H1 (cell line): ENCODE measurements around the gene B9D2. TPM values are rescaled to one million over a fixed set of nuclear protein-coding genes. Genes with fewer than 3 reads are reported as not detected.
"Not testable (repeated sequence)": the region's sequence is repeated elsewhere in the genome, so short reads cannot be mapped to it uniquely, and the experiment has no call there.

Experiments used
- CTCF ChIA-PET: fragments of 300-600 bp; sonication (Branson Sonifier 250); formaldehyde crosslinking; loops from one replicate; lab custom pipeline; 2021; ENCODE audit not compliant: partially characterized antibody; lab: Charles Lee
- POLR2A ChIA-PET: fragments of 300-600 bp; sonication (Branson Sonifier 250); formaldehyde crosslinking; loops from one replicate; lab custom pipeline; 2021; ENCODE audit warnings: inconsistent platforms; ENCODE audit not compliant: partially characterized antibody; lab: Charles Lee
- DNase-seq, 2 experiments: peaks; one replicate each; pipeline versions ENCODE4 v3.0.0 to v3.0.0-alpha.2; 2010 to 2022; ENCODE audit warnings: low spot score in 2 of 2, low read depth in 1 of 2, mixed read lengths in 1 of 2
- FAIRE-seq: peaks from 2 replicates; lab custom pipeline; 2011; peaks lifted over from hg19 to GRCh38; lab: Jason Lieb, UNC
- H2AFZ ChIP-seq: 2 replicates; pipeline ENCODE4 v1.8.1; 2012; ENCODE audit warnings: low read length, inconsistent platforms
- H2AK5ac ChIP-seq: 2 replicates; pipeline ENCODE4 v1.6.1; 2013; ENCODE audit warnings: low read depth, low read length
- H2BK120ac ChIP-seq: replicated peaks from 2 replicates; pipeline ENCODE3; 2013; ENCODE audit warnings: low read depth, low read length, inconsistent platforms
- H2BK12ac ChIP-seq: 2 replicates; pipeline ENCODE4 v1.6.1; 2013; ENCODE audit warnings: low read depth, low read length
- H2BK15ac ChIP-seq: 2 replicates; pipeline ENCODE4 v1.6.1; 2013; ENCODE audit warnings: low read length
- H2BK20ac ChIP-seq: 2 replicates; pipeline ENCODE4 v1.6.1; 2013; ENCODE audit warnings: low read length
- H2BK5ac ChIP-seq: 2 replicates; pipeline ENCODE4 v1.6.1; 2013; ENCODE audit warnings: low read depth, low read length
- H3K14ac ChIP-seq: 2 replicates; pipeline ENCODE4 v1.6.1; 2013; ENCODE audit warnings: inconsistent platforms; ENCODE audit not compliant: insufficient read length
- H3K18ac ChIP-seq: 2 replicates; pipeline ENCODE4 v1.6.1; 2013; ENCODE audit warnings: low read length; ENCODE audit errors: extremely low read depth
- H3K23ac ChIP-seq: 2 replicates; pipeline ENCODE4 v1.6.1; 2013; ENCODE audit warnings: inconsistent platforms; ENCODE audit not compliant: insufficient read length
- H3K23me2 ChIP-seq: 2 replicates; pipeline ENCODE4 v1.6.1; 2013; ENCODE audit warnings: low read depth, low read length
- H3K27ac ChIP-seq: 2 replicates; pipeline ENCODE4 v1.6.1; 2011; ENCODE audit warnings: low read depth, low read length, inconsistent platforms
- H3K27me3 ChIP-seq, 4 experiments: replicated peaks in 1 of 4; 1 replicate in 1 of 4; 2 replicates in 3 of 4; pipeline versions ENCODE4 v1.6.1 to v1.8.1; 2011 to 2013; ENCODE audit warnings: low read length in 3 of 4, mild to moderate bottlenecking in 3 of 4, inconsistent platforms in 2 of 4, mixed read lengths in 2 of 4, moderate library complexity in 1 of 4; ENCODE audit not compliant: control insufficient read depth in 3 of 4, insufficient read depth in 3 of 4; ENCODE audit errors: extremely low read depth in 1 of 4
- H3K36me3 ChIP-seq, 4 experiments: 2 replicates each; pipeline versions ENCODE4 v1.6.1 to v1.8.1; 2011 to 2013; ENCODE audit warnings: mild to moderate bottlenecking in 4 of 4, low read length in 3 of 4, moderate library complexity in 2 of 4, control low read depth in 1 of 4, inconsistent platforms in 1 of 4; ENCODE audit not compliant: insufficient read depth in 4 of 4, control insufficient read depth in 2 of 4
- H3K4ac ChIP-seq: replicated peaks from 2 replicates; pipeline ENCODE3; 2013; ENCODE audit warnings: low read length, low read depth, mixed read lengths, inconsistent platforms; ENCODE audit not compliant: insufficient read length
- H3K4me1 ChIP-seq, 4 experiments: replicated peaks in 1 of 4; 1 replicate in 1 of 4; 2 replicates in 3 of 4; pipeline versions ENCODE4 v1.6.1 to v1.8.1; 2011 to 2013; ENCODE audit warnings: low read length in 3 of 4, inconsistent platforms in 2 of 4, mixed read lengths in 1 of 4; ENCODE audit not compliant: insufficient read depth in 4 of 4, control insufficient read depth in 3 of 4
- H3K4me2 ChIP-seq, 2 experiments: 2 replicates each; pipeline versions ENCODE4 v1.6.1 to v1.8.1; 2011 to 2013; ENCODE audit warnings: low read depth in 2 of 2, low read length in 2 of 2, control low read depth in 1 of 2, inconsistent platforms in 1 of 2, mild to moderate bottlenecking in 1 of 2; ENCODE audit not compliant: insufficient read depth in 1 of 2
- H3K4me3 ChIP-seq, 4 experiments: fragments of 200-600, 300-600 bp in 1 of 4; sonication (generic), shearing (Covaris generic), sonication (Bioruptor Twin) in 1 of 4; 2 replicates each; pipeline versions ENCODE4 v1.5.1 to v1.8.1; 2011 to 2016; ENCODE audit warnings: low read length in 4 of 4, low read depth in 3 of 4, control low read depth in 2 of 4, inconsistent platforms in 2 of 4, mild to moderate bottlenecking in 2 of 4, mixed read lengths in 1 of 4, moderate library complexity in 1 of 4; ENCODE audit not compliant: insufficient read depth in 2 of 4; ENCODE audit errors: extremely low read depth in 1 of 4
- H3K56ac ChIP-seq: replicated peaks from 2 replicates; pipeline ENCODE3; 2013; ENCODE audit warnings: low read depth, mild to moderate bottlenecking, mixed read lengths, low read length, inconsistent platforms; ENCODE audit not compliant: insufficient read length
- H3K79me1 ChIP-seq: 2 replicates; pipeline ENCODE4 v1.6.1; 2013; ENCODE audit warnings: low read depth, low read length, control low read depth
- H3K79me2 ChIP-seq, 2 experiments: 2 replicates each; pipeline versions ENCODE4 v1.6.1 to v1.8.1; 2012 to 2013; ENCODE audit warnings: low read length in 2 of 2, mild to moderate bottlenecking in 2 of 2, inconsistent platforms in 1 of 2; ENCODE audit not compliant: insufficient read depth in 2 of 2, control insufficient read depth in 1 of 2
- H3K9ac ChIP-seq, 4 experiments: replicated peaks in 1 of 4; 1 replicate in 1 of 4; 2 replicates in 3 of 4; pipeline versions ENCODE4 v1.6.1 to v1.8.1; 2011 to 2013; ENCODE audit warnings: low read depth in 3 of 4, low read length in 3 of 4, control low read depth in 2 of 4, mild to moderate bottlenecking in 2 of 4, moderate library complexity in 2 of 4, inconsistent platforms in 1 of 4; ENCODE audit errors: extremely low read depth in 1 of 4
- H3K9me3 ChIP-seq, 2 experiments: 2 replicates each; pipeline versions ENCODE4 v1.6.1 to v1.8.1; 2012 to 2013; ENCODE audit warnings: mild to moderate bottlenecking in 2 of 2, moderate library complexity in 2 of 2, control low read depth in 1 of 2, inconsistent platforms in 1 of 2, low read depth in 1 of 2, low read length in 1 of 2, mixed read lengths in 1 of 2; ENCODE audit not compliant: insufficient read depth in 2 of 2
- H4K20me1 ChIP-seq, 2 experiments: replicated peaks in 1 of 2; 2 replicates each; pipeline versions ENCODE3 to v1.8.1; 2011 to 2013; ENCODE audit warnings: inconsistent platforms in 2 of 2, low read length in 2 of 2, mild to moderate bottlenecking in 1 of 2; ENCODE audit not compliant: insufficient read depth in 2 of 2, control insufficient read depth in 1 of 2
- H4K5ac ChIP-seq: 2 replicates; pipeline ENCODE4 v1.6.1; 2013; ENCODE audit warnings: low read length, low read depth, mixed read lengths, inconsistent platforms; ENCODE audit not compliant: insufficient read length
- H4K8ac ChIP-seq: 2 replicates; pipeline ENCODE4 v1.8.0; 2013; ENCODE audit warnings: mild to moderate bottlenecking, moderate library complexity, low read length, inconsistent platforms; ENCODE audit not compliant: insufficient read depth; ENCODE audit errors: extremely low read depth
- H4K91ac ChIP-seq: replicated peaks from 2 replicates; pipeline ENCODE3; 2013; ENCODE audit warnings: low read length, mixed read lengths, inconsistent platforms; ENCODE audit not compliant: insufficient read length
- WGBS, 2 experiments: shearing (Covaris generic) in 1 of 2; methylation state at CpG; one replicate each; pipeline versions ENCODE4 v1.1.6 to v1.1.7; 2013 to 2015; ENCODE audit warnings: low lambda C conversion rate in 2 of 2, mixed read lengths in 2 of 2, inconsistent platforms in 1 of 2, low coverage in 1 of 2, missing lambda C conversion rate in 1 of 2; ENCODE audit not compliant: insufficient replicate concordance in 2 of 2, insufficient coverage in 1 of 2, insufficient read length in 1 of 2; ENCODE audit errors: extremely low coverage in 1 of 2, missing lambda C conversion rate in 1 of 2; 5-methylcytosine and 5-hydroxymethylcytosine counted together
- polyA plus RNA-seq, 7 experiments: library from polyadenylated mRNA; depleted of rRNA in 3 of 7; stranded (reverse) in 5 of 7; unstranded in 2 of 7; fragments of >200 nt in 5 of 7; fragments of 200-250 nt in 2 of 7; gene quantifications; 1 replicate in 5 of 7; 2 replicates in 1 of 7; 4 replicates in 1 of 7; pipeline versions ENCODE4 v1.2.1 to v1.2.3, GENCODE V29; 2011 to 2013; ENCODE audit warnings: missing spikeins in 2 of 7, mixed read lengths in 2 of 7
- total RNA-seq: library from RNA; stranded (reverse); fragmentation: NEBNext Ultra II Directional; extraction: Animal tissue kit (Norgen Biotek cat#: 25700); gene quantifications from 2 replicates; pipeline ENCODE4 v1.2.1, GENCODE V29; 2021

Gene B9D2
- total and polyA plus RNA-seq, 2 of the 8 experiments (the other 6 are each of a cell fraction or from before 2014, with no cell fraction given) = 4.9 to 6.3 TPM

- H3K4me1 ChIP-seq, H4K20me1 ChIP-seq, H3K27ac ChIP-seq, H4K8ac ChIP-seq, H3K79me1 ChIP-seq, H3K14ac ChIP-seq, H2BK120ac ChIP-seq, H3K4me3 ChIP-seq, H3K36me3 ChIP-seq, H3K56ac ChIP-seq, H3K4ac ChIP-seq, DNase-seq, H2AFZ ChIP-seq, H3K23me2 ChIP-seq, H2BK12ac ChIP-seq, H3K23ac ChIP-seq, H3K4me2 ChIP-seq, H2AK5ac ChIP-seq, H3K9me3 ChIP-seq, FAIRE-seq, H3K79me2 ChIP-seq, H4K91ac ChIP-seq, H2BK15ac ChIP-seq, H3K9ac ChIP-seq, H2BK5ac ChIP-seq, H3K18ac ChIP-seq, H4K5ac ChIP-seq, H2BK20ac ChIP-seq, H3K27me3 ChIP-seq: not testable (repeated sequence)
- CTCF ChIA-PET = interaction anchor here (0.8 to 4.9 kb wide), 8 partner anchors 10 to 161 kb away, joined by 3 to 34 read pairs (median 6); partner anchors contain the start of gene B3GNT8
- 100% methylated on average over 5 of the region's 5 CpGs; no CpG with 5 or more reads in 1 of the 2 experiments for WGBS, 2 experiments
- POLR2A ChIA-PET = interaction anchor here (1.0 to 2.7 kb wide), 7 partner anchors 9 to 56 kb away, joined by 3 to 13 read pairs (median 4); partner anchors contain the start of gene DMAC2
Observed at GRCh38 chr19:41408846-41409245, 44.9 kb upstream of the B9D2 start.
